Liver (tissue), 9 donors: ENCODE measurements around the gene MUC6. TPM values are rescaled to one million over a fixed set of nuclear protein-coding genes. Genes with fewer than 3 reads are reported as not detected.

Experiments
- DNase-seq: peaks from one replicate; pipeline ENCODE4 v3.0.0-alpha.2; 2017; ENCODE audit warnings: low spot score
- H3K27ac ChIP-seq, 2 donors: one replicate each; pipeline ENCODE4 v1.7.0; 2013; ENCODE audit warnings: inconsistent platforms in 2 of 2, low read length in 2 of 2, control low read depth in 1 of 2, low read depth in 1 of 2, mild to moderate bottlenecking in 1 of 2
- H3K27me3 ChIP-seq, 4 donors: one replicate each; pipeline versions ENCODE4 v1.6.1 to v1.7.0; 2013; ENCODE audit warnings: low read length in 3 of 4, inconsistent platforms in 1 of 4, mild to moderate bottlenecking in 1 of 4, moderate library complexity in 1 of 4; ENCODE audit not compliant: control insufficient read depth in 4 of 4, insufficient read depth in 4 of 4
- H3K36me3 ChIP-seq, 4 donors: one replicate each; pipeline versions ENCODE4 v1.6.1 to v1.7.0; 2013; ENCODE audit warnings: low read length in 3 of 4, mild to moderate bottlenecking in 3 of 4, low read depth in 1 of 4, moderate library complexity in 1 of 4; ENCODE audit not compliant: control insufficient read depth in 4 of 4, insufficient read depth in 3 of 4
- H3K4me1 ChIP-seq, 4 donors: one replicate each; pipeline versions ENCODE4 v1.6.1 to v1.7.0; 2013; ENCODE audit warnings: low read length in 3 of 4, mild to moderate bottlenecking in 3 of 4, moderate library complexity in 1 of 4; ENCODE audit not compliant: control insufficient read depth in 4 of 4, insufficient read depth in 4 of 4
- H3K4me3 ChIP-seq, 3 donors: one replicate each; pipeline versions ENCODE4 v1.6.1 to v1.7.0; 2013; ENCODE audit warnings: low read length in 3 of 3, control low read depth in 1 of 3, low read depth in 1 of 3, mild to moderate bottlenecking in 1 of 3
- H3K9ac ChIP-seq, 2 donors: one replicate each; pipeline ENCODE4 v1.7.0; 2013; ENCODE audit warnings: low read length in 2 of 2, mild to moderate bottlenecking in 2 of 2, moderate library complexity in 2 of 2, control low read depth in 1 of 2, low read depth in 1 of 2
- H3K9me3 ChIP-seq, 4 donors: one replicate each; pipeline versions ENCODE4 v1.6.1 to v1.7.0; 2013; ENCODE audit warnings: low read length in 3 of 4; ENCODE audit not compliant: control insufficient read depth in 4 of 4
- EGR1 ChIP-seq, 2 donors: IDR thresholded peaks; 2 replicates each; pipeline ENCODE4 v1.6.1; 2016 to 2018; ENCODE audit warnings: antibody characterized with exemption in 2 of 2, low read depth in 2 of 2
- FOXA2 ChIP-seq: IDR thresholded peaks from 2 replicates; pipeline ENCODE4 v1.6.1; 2016; ENCODE audit warnings: antibody characterized with exemption
- HNF4G ChIP-seq: IDR thresholded peaks from 2 replicates; pipeline ENCODE4 v1.6.1; 2016; ENCODE audit warnings: antibody characterized with exemption
- MAX ChIP-seq: IDR thresholded peaks from 2 replicates; pipeline ENCODE4 v1.6.1; 2016; ENCODE audit warnings: antibody characterized with exemption
- NR2F2 ChIP-seq: IDR thresholded peaks from 2 replicates; pipeline ENCODE4 v1.6.1; 2016; ENCODE audit warnings: antibody characterized with exemption
- RAD21 ChIP-seq, 2 donors: IDR thresholded peaks; 2 replicates each; pipeline ENCODE4 v1.6.1; 2016; ENCODE audit warnings: antibody characterized with exemption in 2 of 2, mild to moderate bottlenecking in 2 of 2
- RXRA ChIP-seq, 2 donors: IDR thresholded peaks; 2 replicates each; pipeline ENCODE4 v1.6.1; 2017 to 2018; ENCODE audit warnings: antibody characterized with exemption in 2 of 2, mild to moderate bottlenecking in 1 of 2
- SP1 ChIP-seq: IDR thresholded peaks from 2 replicates; pipeline ENCODE4 v1.6.1; 2018; ENCODE audit warnings: antibody characterized with exemption, mild to moderate bottlenecking
- TAF1 ChIP-seq: conservative IDR thresholded peaks from 2 replicates; pipeline ENCODE4 v1.6.1; 2016; ENCODE audit warnings: antibody characterized with exemption, mild to moderate bottlenecking
- YY1 ChIP-seq: IDR thresholded peaks from 2 replicates; pipeline ENCODE4 v1.6.1; 2016; ENCODE audit warnings: antibody characterized with exemption, mild to moderate bottlenecking
- WGBS: extraction: QIAGEN DNeasy Blood & Tissue Kit; methylation state at CpG from one replicate; pipeline ENCODE4 v1.1.7; 2013; 5-methylcytosine and 5-hydroxymethylcytosine counted together
- polyA plus RNA-seq, 2 donors: library from polyadenylated mRNA; stranded (reverse) in 1 of 2; unstranded in 1 of 2; fragments of 200-250 nt in 1 of 2; fragments of >200 nt in 1 of 2; fragmentation: Nextera tagmentation in 1 of 2; extraction: Ambion mirVana in 1 of 2; gene quantifications; one replicate each; pipeline versions ENCODE4 v1.2.1 to v1.2.3, GENCODE V29; 2013 to 2015
- total RNA-seq, 2 donors: library from RNA; depleted of rRNA; stranded (reverse); fragments of >200 nt; gene quantifications; one replicate each; pipeline ENCODE4 v1.2.3, GENCODE V29; 2014
- TF ChIP-seq, protein P1 (sequence below): fragments of 150-350 bp; IDR thresholded peaks from 2 replicates; pipeline ENCODE4 v1.5.1; 2017; ENCODE audit warnings: improper control_type of control experiment, low read depth, low read length; ENCODE audit not compliant: missing input control
- TF ChIP-seq, protein P2 (sequence below): IDR thresholded peaks from 2 replicates; pipeline ENCODE4 v1.6.1; 2016; ENCODE audit warnings: antibody characterized with exemption, mild to moderate bottlenecking
- TF ChIP-seq, protein P3 (sequence below): IDR thresholded peaks from 2 replicates; pipeline ENCODE4 v1.6.1; 2016; ENCODE audit warnings: antibody characterized with exemption
- donor health status: healthy.
- donor health status: healthy.
- donor health status: healthy.
- donor health status: healthy.
- donor health status: healthy.

MUC6 gene
- total and polyA plus RNA-seq, 4 donors, result 0.05 to 0.54 (median 0.18) TPM

DNA sequence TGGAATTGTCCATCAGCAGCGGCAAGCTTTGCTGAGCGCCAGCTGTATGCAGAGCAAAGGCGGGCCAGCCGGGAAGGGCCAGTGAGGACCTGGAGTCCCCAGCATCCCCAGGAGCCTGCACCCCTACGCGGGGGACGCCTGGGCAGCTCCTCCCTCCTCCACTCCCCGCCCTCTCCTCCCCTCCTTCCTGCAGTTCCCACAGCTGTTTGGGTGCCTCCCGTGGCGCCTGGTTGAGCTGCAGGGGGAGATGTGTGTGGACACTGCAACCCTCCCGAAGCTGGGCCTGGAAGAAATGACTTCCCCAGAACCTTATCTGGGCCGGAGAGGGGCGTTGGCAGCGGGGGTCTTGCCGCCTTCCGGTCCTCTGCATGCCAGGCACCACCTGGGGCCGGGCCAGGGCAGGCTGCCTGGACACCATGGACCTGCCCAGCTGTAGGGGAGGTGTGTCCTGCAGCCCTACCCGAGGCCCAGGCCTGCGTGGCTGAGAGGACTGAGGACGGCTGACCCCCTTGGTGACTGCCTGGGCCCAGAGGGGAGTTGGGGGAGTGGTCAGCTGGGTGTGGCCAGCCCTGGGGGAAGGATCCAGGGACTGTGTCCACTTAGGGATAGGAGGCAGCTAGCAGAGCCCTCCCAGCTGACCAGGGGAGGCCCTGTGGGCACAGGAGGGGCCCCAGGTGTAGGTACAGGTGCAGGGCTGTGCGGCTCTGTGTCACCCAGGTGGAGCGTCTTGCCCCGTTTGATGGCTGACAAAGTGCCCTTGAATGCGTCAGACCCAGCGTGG, 16.8 kb upstream of the MUC6 start:
- TF ChIP-seq RXRA (IDR thresholded peaks at IDR 0.05) (no peak), FOXA2 (no peak), TAF1 (no peak), EGR1 (IDR thresholded peaks at IDR 0.05; ENCODE audit: low read depth in 2 of 2) (no peak), HNF4G (no peak), YY1 (no peak), SP1 (no peak), RAD21 (IDR thresholded peaks at IDR 0.05) (no peak), MAX (no peak), NR2F2 (no peak)
- TF ChIP-seq, protein P1, sequence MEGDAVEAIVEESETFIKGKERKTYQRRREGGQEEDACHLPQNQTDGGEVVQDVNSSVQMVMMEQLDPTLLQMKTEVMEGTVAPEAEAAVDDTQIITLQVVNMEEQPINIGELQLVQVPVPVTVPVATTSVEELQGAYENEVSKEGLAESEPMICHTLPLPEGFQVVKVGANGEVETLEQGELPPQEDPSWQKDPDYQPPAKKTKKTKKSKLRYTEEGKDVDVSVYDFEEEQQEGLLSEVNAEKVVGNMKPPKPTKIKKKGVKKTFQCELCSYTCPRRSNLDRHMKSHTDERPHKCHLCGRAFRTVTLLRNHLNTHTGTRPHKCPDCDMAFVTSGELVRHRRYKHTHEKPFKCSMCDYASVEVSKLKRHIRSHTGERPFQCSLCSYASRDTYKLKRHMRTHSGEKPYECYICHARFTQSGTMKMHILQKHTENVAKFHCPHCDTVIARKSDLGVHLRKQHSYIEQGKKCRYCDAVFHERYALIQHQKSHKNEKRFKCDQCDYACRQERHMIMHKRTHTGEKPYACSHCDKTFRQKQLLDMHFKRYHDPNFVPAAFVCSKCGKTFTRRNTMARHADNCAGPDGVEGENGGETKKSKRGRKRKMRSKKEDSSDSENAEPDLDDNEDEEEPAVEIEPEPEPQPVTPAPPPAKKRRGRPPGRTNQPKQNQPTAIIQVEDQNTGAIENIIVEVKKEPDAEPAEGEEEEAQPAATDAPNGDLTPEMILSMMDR, result no peak
- TF ChIP-seq, protein P2, sequence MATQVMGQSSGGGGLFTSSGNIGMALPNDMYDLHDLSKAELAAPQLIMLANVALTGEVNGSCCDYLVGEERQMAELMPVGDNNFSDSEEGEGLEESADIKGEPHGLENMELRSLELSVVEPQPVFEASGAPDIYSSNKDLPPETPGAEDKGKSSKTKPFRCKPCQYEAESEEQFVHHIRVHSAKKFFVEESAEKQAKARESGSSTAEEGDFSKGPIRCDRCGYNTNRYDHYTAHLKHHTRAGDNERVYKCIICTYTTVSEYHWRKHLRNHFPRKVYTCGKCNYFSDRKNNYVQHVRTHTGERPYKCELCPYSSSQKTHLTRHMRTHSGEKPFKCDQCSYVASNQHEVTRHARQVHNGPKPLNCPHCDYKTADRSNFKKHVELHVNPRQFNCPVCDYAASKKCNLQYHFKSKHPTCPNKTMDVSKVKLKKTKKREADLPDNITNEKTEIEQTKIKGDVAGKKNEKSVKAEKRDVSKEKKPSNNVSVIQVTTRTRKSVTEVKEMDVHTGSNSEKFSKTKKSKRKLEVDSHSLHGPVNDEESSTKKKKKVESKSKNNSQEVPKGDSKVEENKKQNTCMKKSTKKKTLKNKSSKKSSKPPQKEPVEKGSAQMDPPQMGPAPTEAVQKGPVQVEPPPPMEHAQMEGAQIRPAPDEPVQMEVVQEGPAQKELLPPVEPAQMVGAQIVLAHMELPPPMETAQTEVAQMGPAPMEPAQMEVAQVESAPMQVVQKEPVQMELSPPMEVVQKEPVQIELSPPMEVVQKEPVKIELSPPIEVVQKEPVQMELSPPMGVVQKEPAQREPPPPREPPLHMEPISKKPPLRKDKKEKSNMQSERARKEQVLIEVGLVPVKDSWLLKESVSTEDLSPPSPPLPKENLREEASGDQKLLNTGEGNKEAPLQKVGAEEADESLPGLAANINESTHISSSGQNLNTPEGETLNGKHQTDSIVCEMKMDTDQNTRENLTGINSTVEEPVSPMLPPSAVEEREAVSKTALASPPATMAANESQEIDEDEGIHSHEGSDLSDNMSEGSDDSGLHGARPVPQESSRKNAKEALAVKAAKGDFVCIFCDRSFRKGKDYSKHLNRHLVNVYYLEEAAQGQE, result no peak
- TF ChIP-seq, protein P3, sequence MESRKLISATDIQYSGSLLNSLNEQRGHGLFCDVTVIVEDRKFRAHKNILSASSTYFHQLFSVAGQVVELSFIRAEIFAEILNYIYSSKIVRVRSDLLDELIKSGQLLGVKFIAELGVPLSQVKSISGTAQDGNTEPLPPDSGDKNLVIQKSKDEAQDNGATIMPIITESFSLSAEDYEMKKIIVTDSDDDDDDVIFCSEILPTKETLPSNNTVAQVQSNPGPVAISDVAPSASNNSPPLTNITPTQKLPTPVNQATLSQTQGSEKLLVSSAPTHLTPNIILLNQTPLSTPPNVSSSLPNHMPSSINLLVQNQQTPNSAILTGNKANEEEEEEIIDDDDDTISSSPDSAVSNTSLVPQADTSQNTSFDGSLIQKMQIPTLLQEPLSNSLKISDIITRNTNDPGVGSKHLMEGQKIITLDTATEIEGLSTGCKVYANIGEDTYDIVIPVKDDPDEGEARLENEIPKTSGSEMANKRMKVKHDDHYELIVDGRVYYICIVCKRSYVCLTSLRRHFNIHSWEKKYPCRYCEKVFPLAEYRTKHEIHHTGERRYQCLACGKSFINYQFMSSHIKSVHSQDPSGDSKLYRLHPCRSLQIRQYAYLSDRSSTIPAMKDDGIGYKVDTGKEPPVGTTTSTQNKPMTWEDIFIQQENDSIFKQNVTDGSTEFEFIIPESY, result no peak
- H3K27ac ChIP-seq, result no peak overlapping the region

More for the DNA sequence above, 16.8 kb upstream of the MUC6 start:
- Histone ChIP-seq H3K36me3 (no peaks in the 10 kb centered on the region), H3K4me3 (no peak overlapping the region), H3K27me3 (peaks cover 0 to 5% (median 0%) of the 10 kb centered on the region in 4 donors), H3K4me1 (no peaks in the 10 kb centered on the region), H3K9me3 (no peaks in the 10 kb centered on the region), H3K9ac (no peak overlapping the region)
- no peak for DNase-seq
- WGBS, result 71% methylated on average over 25 of the region's 25 CpGs
